ENCODE results near the gene STK40.

The STK40 gene

DNA sequence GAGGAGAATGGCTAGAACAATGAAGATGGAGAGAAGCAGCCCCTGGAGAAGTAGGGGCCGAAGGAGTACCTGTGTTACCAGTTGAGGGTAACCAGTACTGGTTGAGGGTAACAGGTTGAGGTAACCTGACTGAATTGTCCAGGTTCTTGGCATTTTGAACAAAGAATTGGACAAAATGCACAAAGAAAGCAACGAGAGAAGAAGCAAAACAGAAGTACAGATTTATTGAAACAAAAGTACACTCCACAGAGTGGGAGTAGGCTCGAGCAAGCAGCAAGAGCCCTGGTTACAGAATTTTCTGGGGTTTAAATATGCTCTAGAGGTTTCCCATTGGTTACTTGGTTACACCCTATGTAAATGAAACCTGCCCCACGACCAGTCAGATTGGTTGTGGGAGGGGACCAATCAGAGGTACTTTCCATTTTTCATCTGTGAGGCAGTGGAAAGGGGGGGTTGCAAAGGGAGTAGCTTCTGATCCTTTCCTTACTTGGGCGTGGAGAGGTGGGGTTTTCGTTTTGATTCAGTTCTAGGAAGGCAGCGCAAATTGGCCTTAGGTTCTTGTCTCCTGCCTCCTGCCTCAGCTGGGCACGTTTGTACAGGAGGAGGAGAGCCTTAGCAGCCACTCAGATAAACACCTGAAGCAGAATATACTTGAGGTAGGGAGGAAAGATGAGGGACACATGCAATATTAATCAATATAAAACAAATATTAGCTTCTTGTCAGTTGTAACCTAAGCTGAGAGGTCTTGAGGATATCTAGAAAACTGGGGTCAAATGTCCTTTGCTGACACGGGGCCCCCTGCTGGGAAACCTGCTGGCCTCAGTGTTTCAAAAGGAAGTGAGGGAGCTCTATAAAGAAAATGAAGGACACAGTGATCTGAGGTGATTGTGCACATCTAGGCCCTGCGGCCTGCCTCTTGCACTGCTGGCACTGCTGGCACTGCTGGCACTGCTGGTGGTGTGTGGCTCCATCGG lies 26.2 kb upstream of the STK40 start:
- peak; percentile 13 for DNase-seq (ENCODE audit: low read depth)
- H3K4me3 ChIP-seq (ENCODE audit: control insufficient read depth, low read depth, low read length), result no peak overlapping the region
- TF ChIP-seq, protein P1, sequence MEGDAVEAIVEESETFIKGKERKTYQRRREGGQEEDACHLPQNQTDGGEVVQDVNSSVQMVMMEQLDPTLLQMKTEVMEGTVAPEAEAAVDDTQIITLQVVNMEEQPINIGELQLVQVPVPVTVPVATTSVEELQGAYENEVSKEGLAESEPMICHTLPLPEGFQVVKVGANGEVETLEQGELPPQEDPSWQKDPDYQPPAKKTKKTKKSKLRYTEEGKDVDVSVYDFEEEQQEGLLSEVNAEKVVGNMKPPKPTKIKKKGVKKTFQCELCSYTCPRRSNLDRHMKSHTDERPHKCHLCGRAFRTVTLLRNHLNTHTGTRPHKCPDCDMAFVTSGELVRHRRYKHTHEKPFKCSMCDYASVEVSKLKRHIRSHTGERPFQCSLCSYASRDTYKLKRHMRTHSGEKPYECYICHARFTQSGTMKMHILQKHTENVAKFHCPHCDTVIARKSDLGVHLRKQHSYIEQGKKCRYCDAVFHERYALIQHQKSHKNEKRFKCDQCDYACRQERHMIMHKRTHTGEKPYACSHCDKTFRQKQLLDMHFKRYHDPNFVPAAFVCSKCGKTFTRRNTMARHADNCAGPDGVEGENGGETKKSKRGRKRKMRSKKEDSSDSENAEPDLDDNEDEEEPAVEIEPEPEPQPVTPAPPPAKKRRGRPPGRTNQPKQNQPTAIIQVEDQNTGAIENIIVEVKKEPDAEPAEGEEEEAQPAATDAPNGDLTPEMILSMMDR (conservative IDR thresholded peaks at IDR 0.05; ENCODE audit: control insufficient read depth, insufficient read depth, low read depth, low read length), result no peak

DNA sequence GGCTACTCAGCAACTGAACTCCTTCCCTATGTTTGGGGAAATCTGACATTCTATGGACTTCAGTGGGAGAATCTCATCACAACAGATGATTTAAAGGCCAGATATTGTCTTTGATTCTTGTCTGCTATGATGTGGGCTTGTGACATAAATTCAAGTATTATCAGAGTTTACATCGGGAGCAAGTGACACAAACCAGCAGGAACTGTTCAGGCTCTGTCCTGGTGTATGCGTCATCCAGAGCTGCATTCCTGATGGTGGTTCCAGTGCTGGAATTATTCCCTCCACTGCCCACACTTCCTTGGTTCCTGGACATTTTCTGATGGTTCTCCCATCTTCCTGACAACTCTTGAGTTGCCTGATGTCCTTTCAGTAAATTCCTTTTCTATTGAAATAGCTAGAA lies 22.8 kb upstream of the STK40 start:
- TF ChIP-seq, protein P1 (conservative IDR thresholded peaks at IDR 0.05; ENCODE audit: control insufficient read depth, insufficient read depth, low read depth, low read length), result no peak
- DNase-seq (ENCODE audit: low read depth), result peak; percentile 28
- no peak overlapping the region for H3K4me3 ChIP-seq (ENCODE audit: control insufficient read depth, low read depth, low read length)

- TF ChIP-seq, protein P1 (conservative IDR thresholded peaks at IDR 0.05; ENCODE audit: control insufficient read depth, insufficient read depth, low read depth, low read length), result no peak
- no peak overlapping the region for H3K4me3 ChIP-seq (ENCODE audit: control insufficient read depth, low read depth, low read length)
- DNase-seq (ENCODE audit: low read depth), result no peak
Measured at GRCh38 chr1:36406440-36406839, 20.7 kb upstream of the STK40 start.

- TF ChIP-seq, protein P1 (conservative IDR thresholded peaks at IDR 0.05; ENCODE audit: control insufficient read depth, insufficient read depth, low read depth, low read length), result no peak
Measured at GRCh38 chr1:36402504-36402890, 16.8 kb upstream of the STK40 start.

DNA sequence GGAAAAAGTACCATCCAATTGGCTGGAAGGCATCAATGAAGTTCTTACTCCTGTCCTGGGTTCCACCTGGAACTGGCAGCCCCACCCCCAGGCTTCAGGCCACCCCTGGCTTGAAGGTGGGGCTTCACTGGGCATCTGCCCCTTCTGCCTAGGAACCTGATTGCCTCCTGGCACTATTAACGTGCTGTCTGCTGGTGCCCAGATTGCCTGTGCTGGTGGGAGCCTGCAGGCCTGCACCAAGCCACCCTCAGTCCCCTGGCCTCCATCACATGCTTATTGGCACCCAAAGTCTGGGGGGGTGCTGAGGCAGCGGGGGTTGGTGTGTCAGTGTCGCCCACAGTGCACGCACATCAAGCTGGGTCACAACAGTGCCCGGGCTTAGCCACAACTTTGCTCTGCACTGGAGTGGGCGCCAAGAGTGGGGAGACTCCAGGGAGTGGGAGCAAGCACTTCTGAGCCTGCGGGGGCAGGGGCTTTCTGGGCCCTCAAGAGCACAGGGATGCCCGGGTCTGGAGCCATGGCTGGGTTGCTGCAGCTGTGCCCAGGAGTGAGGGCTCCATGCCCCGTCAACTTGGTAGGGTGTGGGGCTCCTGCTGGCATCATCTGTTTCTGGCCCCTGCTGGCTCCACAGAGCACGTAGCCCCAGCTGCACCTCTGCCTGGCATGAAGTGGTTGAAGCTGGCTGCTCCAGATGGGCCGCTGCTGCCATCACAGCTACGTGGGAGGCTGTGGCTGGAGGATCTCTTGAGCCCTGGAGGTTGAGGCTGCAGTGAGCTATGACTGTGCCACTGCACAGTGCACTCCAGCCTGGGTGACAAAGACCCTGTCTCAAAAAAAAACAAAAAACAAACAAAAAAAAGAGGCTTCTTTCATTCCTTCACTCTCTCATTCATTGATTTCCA lies 16.1 kb upstream of the STK40 start:
- H3K4me3 ChIP-seq (ENCODE audit: control insufficient read depth, low read depth, low read length), result peak overlapping the region; percentile 48
- no peak for DNase-seq (ENCODE audit: low read depth)

More at GRCh38 chr1:36402504-36402890, 16.8 kb upstream of the STK40 start:
- DNase-seq (ENCODE audit: low read depth), result no peak
- H3K4me3 ChIP-seq (ENCODE audit: control insufficient read depth, low read depth, low read length), result no peak overlapping the region

More for the DNA sequence above, 16.1 kb upstream of the STK40 start:
- TF ChIP-seq, protein P1 (conservative IDR thresholded peaks at IDR 0.05; ENCODE audit: control insufficient read depth, insufficient read depth, low read depth, low read length), result no peak

Data from fibroblast of mammary gland (primary cell).